Ishikawa (cell line): Measurements from ENCODE around the gene ARMH4.

ENCODE experiments used
- CEBPB ChIP-seq: IDR thresholded peaks from 2 replicates; pipeline ENCODE4 v1.6.1; 2012
- CREB1 ChIP-seq: IDR thresholded peaks from 2 replicates; pipeline ENCODE4 v1.6.1; 2012; ENCODE audit warnings: low read depth
- EGR1 ChIP-seq: IDR thresholded peaks from 2 replicates; pipeline ENCODE4 v1.6.1; 2012
- EP300 ChIP-seq: IDR thresholded peaks from 2 replicates; pipeline ENCODE4 v1.6.1; 2012; ENCODE audit warnings: borderline replicate concordance
- FOXM1 ChIP-seq: IDR thresholded peaks from 2 replicates; pipeline ENCODE4 v1.6.1; 2012; ENCODE audit warnings: low read depth, borderline replicate concordance
- MAX ChIP-seq: IDR thresholded peaks from 2 replicates; pipeline ENCODE4 v1.6.1; 2012
- NFIC ChIP-seq: IDR thresholded peaks from 2 replicates; pipeline ENCODE4 v1.6.1; 2012
- RAD21 ChIP-seq: IDR thresholded peaks from 2 replicates; pipeline ENCODE4 v1.6.1; 2012; ENCODE audit warnings: low read depth
- TAF1 ChIP-seq: IDR thresholded peaks from 2 replicates; pipeline ENCODE4 v1.6.1; 2012; ENCODE audit warnings: low read depth, mild to moderate bottlenecking
- TCF12 ChIP-seq: IDR thresholded peaks from 2 replicates; pipeline ENCODE4 v1.6.1; 2012; ENCODE audit warnings: low read depth
- TEAD4 ChIP-seq: IDR thresholded peaks from 2 replicates; pipeline ENCODE4 v1.6.1; 2012
- YY1 ChIP-seq: IDR thresholded peaks from 2 replicates; pipeline ENCODE4 v1.6.1; 2012; ENCODE audit warnings: low read depth
- ZBTB7A ChIP-seq: IDR thresholded peaks from 2 replicates; pipeline ENCODE4 v1.6.1; 2012; ENCODE audit warnings: low read depth
- TF ChIP-seq, protein P1 (sequence below): IDR thresholded peaks from 2 replicates; pipeline ENCODE4 v1.6.1; 2012; ENCODE audit warnings: low read depth, mild to moderate bottlenecking
- TF ChIP-seq, protein P2 (sequence below): IDR thresholded peaks from 2 replicates; pipeline ENCODE4 v1.6.1; 2012

The ARMH4 gene

DNA sequence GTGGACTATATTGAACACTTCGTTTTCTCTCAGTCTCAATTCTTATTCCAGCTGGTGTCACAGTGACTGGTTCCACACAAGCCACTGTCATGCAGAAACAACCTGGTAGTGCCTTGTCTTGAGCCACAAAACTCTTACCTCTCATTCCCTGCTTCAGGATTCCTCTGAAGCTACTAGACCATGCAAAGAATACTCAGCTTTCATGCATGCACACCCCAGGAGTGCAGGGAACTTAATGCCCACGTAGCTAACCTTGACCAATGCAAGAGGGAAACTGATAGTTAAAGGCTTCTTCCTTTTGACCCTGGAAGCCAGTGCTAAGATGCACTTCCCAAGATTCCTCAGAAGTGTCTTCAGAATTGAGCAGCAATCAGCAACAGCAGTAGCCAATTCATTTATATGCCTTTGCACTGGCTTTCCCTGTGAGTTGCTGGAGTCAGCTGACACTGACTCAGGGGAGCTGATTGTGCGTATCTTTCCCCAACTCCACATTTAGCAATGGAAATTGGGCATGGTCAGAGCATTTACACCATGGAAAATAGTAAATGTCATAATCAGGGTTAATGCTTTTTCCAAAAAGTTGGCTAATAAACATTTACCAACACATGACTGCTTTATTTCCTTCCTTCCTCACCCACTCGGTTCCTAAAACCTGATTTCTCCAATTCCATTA, 172.5 kb downstream of the ARMH4 start:
- TF ChIP-seq YY1 (no peak), TCF12 (no peak), CEBPB (no peak), ZBTB7A (no peak), FOXM1 (no peak), CREB1 (no peak), TAF1 (no peak), NFIC (no peak), EGR1 (no peak)
- TF ChIP-seq, protein P1, sequence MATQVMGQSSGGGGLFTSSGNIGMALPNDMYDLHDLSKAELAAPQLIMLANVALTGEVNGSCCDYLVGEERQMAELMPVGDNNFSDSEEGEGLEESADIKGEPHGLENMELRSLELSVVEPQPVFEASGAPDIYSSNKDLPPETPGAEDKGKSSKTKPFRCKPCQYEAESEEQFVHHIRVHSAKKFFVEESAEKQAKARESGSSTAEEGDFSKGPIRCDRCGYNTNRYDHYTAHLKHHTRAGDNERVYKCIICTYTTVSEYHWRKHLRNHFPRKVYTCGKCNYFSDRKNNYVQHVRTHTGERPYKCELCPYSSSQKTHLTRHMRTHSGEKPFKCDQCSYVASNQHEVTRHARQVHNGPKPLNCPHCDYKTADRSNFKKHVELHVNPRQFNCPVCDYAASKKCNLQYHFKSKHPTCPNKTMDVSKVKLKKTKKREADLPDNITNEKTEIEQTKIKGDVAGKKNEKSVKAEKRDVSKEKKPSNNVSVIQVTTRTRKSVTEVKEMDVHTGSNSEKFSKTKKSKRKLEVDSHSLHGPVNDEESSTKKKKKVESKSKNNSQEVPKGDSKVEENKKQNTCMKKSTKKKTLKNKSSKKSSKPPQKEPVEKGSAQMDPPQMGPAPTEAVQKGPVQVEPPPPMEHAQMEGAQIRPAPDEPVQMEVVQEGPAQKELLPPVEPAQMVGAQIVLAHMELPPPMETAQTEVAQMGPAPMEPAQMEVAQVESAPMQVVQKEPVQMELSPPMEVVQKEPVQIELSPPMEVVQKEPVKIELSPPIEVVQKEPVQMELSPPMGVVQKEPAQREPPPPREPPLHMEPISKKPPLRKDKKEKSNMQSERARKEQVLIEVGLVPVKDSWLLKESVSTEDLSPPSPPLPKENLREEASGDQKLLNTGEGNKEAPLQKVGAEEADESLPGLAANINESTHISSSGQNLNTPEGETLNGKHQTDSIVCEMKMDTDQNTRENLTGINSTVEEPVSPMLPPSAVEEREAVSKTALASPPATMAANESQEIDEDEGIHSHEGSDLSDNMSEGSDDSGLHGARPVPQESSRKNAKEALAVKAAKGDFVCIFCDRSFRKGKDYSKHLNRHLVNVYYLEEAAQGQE: no peak

DNA sequence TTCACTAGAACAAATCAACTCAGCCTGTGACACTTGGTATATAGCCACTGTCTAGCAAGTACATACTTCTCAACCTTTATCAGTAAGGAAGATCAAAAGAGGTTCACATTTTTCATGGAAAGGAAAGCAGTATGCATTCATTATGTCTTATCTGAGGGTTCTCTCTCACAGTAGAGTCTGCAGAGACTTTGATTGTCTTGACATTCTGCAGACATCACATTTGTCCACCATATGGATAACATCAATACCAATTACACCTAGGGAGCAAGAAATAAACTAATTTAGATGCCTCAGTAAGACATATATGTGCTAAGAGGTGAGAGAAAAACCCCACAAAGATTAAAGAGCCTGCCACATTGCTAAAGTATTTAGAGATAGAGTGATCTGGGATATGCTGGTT, 175.3 kb downstream of the ARMH4 start:
- TF ChIP-seq EP300: no peak
- TF ChIP-seq TCF12: no peak
- no peak for TF ChIP-seq TAF1
- TF ChIP-seq, protein P2, sequence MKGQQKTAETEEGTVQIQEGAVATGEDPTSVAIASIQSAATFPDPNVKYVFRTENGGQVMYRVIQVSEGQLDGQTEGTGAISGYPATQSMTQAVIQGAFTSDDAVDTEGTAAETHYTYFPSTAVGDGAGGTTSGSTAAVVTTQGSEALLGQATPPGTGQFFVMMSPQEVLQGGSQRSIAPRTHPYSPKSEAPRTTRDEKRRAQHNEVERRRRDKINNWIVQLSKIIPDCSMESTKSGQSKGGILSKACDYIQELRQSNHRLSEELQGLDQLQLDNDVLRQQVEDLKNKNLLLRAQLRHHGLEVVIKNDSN: no peak
- TF ChIP-seq TEAD4: no peak
- TF ChIP-seq CREB1: no peak
- no peak for TF ChIP-seq RAD21
- TF ChIP-seq ZBTB7A: no peak
- no peak for TF ChIP-seq CEBPB
- TF ChIP-seq NFIC: no peak
- TF ChIP-seq YY1: no peak
- TF ChIP-seq, protein P1: no peak
- TF ChIP-seq FOXM1: no peak
- no peak for TF ChIP-seq EGR1
- TF ChIP-seq MAX: no peak

- TF ChIP-seq CREB1 (no peak), TEAD4 (no peak), TCF12 (no peak), MAX (no peak), RAD21 (no peak), EP300 (no peak), EGR1 (no peak), TAF1 (no peak), YY1 (no peak), FOXM1 (no peak), CEBPB (no peak), NFIC (no peak)
- TF ChIP-seq, protein P1: no peak
- TF ChIP-seq, protein P2: no peak
Observed at GRCh38 chr14:57974896-57975295, 177.1 kb downstream of the ARMH4 start.

DNA sequence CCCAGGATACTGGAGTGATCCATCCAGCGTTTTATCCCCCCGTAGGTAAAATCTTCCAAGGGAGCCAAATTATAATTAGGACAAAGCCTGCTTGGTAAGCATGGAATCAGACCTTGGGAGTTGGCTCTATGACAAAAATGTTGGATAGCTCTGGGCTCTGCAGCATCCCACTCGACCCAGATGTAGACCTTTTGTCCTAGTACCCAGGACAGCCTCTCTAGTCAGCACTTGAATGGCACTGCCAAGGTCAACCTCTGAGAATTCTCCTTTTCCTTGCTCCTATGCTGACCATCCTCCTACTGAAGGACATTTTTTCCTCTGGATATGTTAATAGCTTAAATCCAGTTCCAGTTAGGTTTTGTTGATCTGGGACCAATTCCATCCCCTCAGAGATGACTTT, 181.4 kb downstream of the ARMH4 start:
- TF ChIP-seq YY1: no peak
- no peak for TF ChIP-seq EP300
- no peak for TF ChIP-seq TAF1
- TF ChIP-seq EGR1: no peak
- TF ChIP-seq, protein P2: no peak
